DLD1 (cell line): ENCODE data around the gene RPS6KA2.
"Not testable (repeated sequence)": the region's sequence is repeated elsewhere in the genome, so short reads cannot be mapped to it uniquely, and the experiment has no call there.

Experiments used
- in situ Hi-C: cut with HindIII; loops from 2 replicates; pipeline ENCODE4 v1.10.0; 2017; ENCODE audit warnings: low sequenced_read_pairs

Gene RPS6KA2

GRCh38 chr6:166636191-166636933 lies 9.3 kb upstream of the RPS6KA2 start:
- in situ Hi-C loops, result no loop called here

GRCh38 chr6:166635013-166635970 lies 8.2 kb upstream of the RPS6KA2 start:
- in situ Hi-C loops, result no loop called here

GRCh38 chr6:166634581-166634980 lies 7.5 kb upstream of the RPS6KA2 start:
- in situ Hi-C loops, result not testable (repeated sequence)

- in situ Hi-C loops, result no loop called here
Measured at GRCh38 chr6:166633732-166634535, 6.9 kb upstream of the RPS6KA2 start.

- in situ Hi-C loops, result no loop called here
Measured at GRCh38 chr6:166632731-166633130, 5.7 kb upstream of the RPS6KA2 start.

GRCh38 chr6:166630462-166630861 lies 3.4 kb upstream of the RPS6KA2 start:
- in situ Hi-C loops, result no loop called here

GRCh38 chr6:166629628-166630027 lies 2.6 kb upstream of the RPS6KA2 start:
- in situ Hi-C loops, result no loop called here

GRCh38 chr6:166627875-166628801 lies 1.1 kb upstream of the RPS6KA2 start:
- in situ Hi-C loops, result no loop called here

- in situ Hi-C loops, result no loop called here
Measured at GRCh38 chr6:166626177-166627032, 646 bp downstream of the RPS6KA2 start.

GRCh38 chr6:166625356-166625755 lies 1.7 kb downstream of the RPS6KA2 start:
- in situ Hi-C loops, result no loop called here

GRCh38 chr6:166624275-166624674 lies 2.8 kb downstream of the RPS6KA2 start:
- in situ Hi-C loops, result no loop called here

- in situ Hi-C loops, result no loop called here
Measured at GRCh38 chr6:166623318-166623717, 3.7 kb downstream of the RPS6KA2 start.

- in situ Hi-C loops, result no loop called here
Measured at GRCh38 chr6:166621114-166621540, 5.9 kb downstream of the RPS6KA2 start.

- in situ Hi-C loops, result no loop called here
Measured at GRCh38 chr6:166620478-166621113, 6.5 kb downstream of the RPS6KA2 start.

GRCh38 chr6:166619912-166620311 lies 7.1 kb downstream of the RPS6KA2 start:
- in situ Hi-C loops, result no loop called here

- in situ Hi-C loops, result no loop called here
Measured at GRCh38 chr6:166618866-166619761, 7.9 kb downstream of the RPS6KA2 start.

GRCh38 chr6:166618251-166618650 lies 8.8 kb downstream of the RPS6KA2 start:
- in situ Hi-C loops, result no loop called here

- in situ Hi-C loops, result no loop called here
Measured at GRCh38 chr6:166617359-166617758, 9.7 kb downstream of the RPS6KA2 start.
